HCT116 (cell line): ENCODE measurements around the gene GPR31. TPM values are rescaled to one million over a fixed set of nuclear protein-coding genes. Genes with fewer than 3 reads are reported as not detected.

Experiments used
- ATAC-seq: fragments of 200-7000 bp; cut with Tn5 transposase; 2 replicates; pipeline ENCODE4 v1.9.1; 2020; ENCODE audit warnings: mild to moderate bottlenecking, moderate library complexity
- BruUV-seq: library from RNA; stranded (reverse); fragments of 400-500 nt; replicated peaks from 2 replicates; lab custom pipeline; 2021; lab: Mats Ljungman, UMichigan
- CTCF ChIA-PET: fragments of 300-600 bp; sonication (Branson Sonifier 250); formaldehyde crosslinking; loops from one replicate; lab custom pipeline; 2021; ENCODE audit warnings: antibody characterized with exemption; lab: Charles Lee
- POLR2A ChIA-PET: fragments of 300-600, 350-600 bp; sonication (Branson Sonifier 250); formaldehyde crosslinking; loops from one replicate; lab custom pipeline; 2021; ENCODE audit warnings: antibody characterized with exemption; lab: Charles Lee
- RAD21 ChIA-PET, 2 experiments: fragments of 300-600 bp; sonication (Branson Sonifier 250); formaldehyde crosslinking; loops; one replicate each; lab custom pipeline; 2023; ENCODE audit warnings: low total read pairs in 2 of 2; ENCODE audit not compliant: uncharacterized antibody in 2 of 2, unreplicated experiment in 2 of 2, low non-redundant PET in 1 of 2; lab: Charles Lee
- DNase-seq: peaks from one replicate; pipeline ENCODE4 v3.0.0-alpha.2; 2010; ENCODE audit warnings: low read depth, low spot score
- H2AFZ ChIP-seq: fragments of 200-600 bp; shearing (Covaris generic), sonication (generic); 2 replicates; pipeline ENCODE4 v1.6.1; 2017; ENCODE audit warnings: low read depth, mixed run types, mixed read lengths, antibody characterized with exemption, low read length; ENCODE audit not compliant: poor library complexity, severe bottlenecking
- H3K27ac ChIP-seq: 2 replicates; pipeline ENCODE4 v1.5.1; 2012; ENCODE audit warnings: low read depth, low read length
- H3K27me3 ChIP-seq: fragments of 200-600 bp; sonication (generic); 2 replicates; pipeline ENCODE4 v1.6.1; 2016; ENCODE audit warnings: mixed run types, low read length, mixed read lengths; ENCODE audit not compliant: insufficient read depth
- H3K36me3 ChIP-seq, 2 experiments: fragments of 200-500 bp in 1 of 2; fragments of 200-600 bp in 1 of 2; sonication (Bioruptor generic) in 1 of 2; sonication (generic) in 1 of 2; 2 replicates each; pipeline versions ENCODE4 v1.5.1 to v1.6.1; 2014 to 2016; ENCODE audit warnings: low read length in 2 of 2, inconsistent platforms in 1 of 2, mixed read lengths in 1 of 2, mixed run types in 1 of 2; ENCODE audit not compliant: insufficient read depth in 2 of 2, control insufficient read depth in 1 of 2
- H3K4me1 ChIP-seq, 2 experiments: fragments of 200-600 bp in 1 of 2; sonication (generic) in 1 of 2; 2 replicates each; pipeline versions ENCODE4 v1.5.1 to v1.6.1; 2012 to 2017; ENCODE audit warnings: low read length in 2 of 2, inconsistent platforms in 1 of 2, mild to moderate bottlenecking in 1 of 2, mixed read lengths in 1 of 2, mixed run types in 1 of 2, moderate library complexity in 1 of 2; ENCODE audit not compliant: insufficient read depth in 2 of 2, control insufficient read depth in 1 of 2
- H3K4me2 ChIP-seq: fragments of 200-600 bp; sonication (generic); 2 replicates; pipeline ENCODE4 v1.6.1; 2017; ENCODE audit warnings: mixed run types, low read length, mixed read lengths
- H3K4me3 ChIP-seq, 2 experiments: fragments of 200-600 bp in 1 of 2; sonication (generic) in 1 of 2; replicated peaks in 1 of 2; 2 replicates each; pipeline ENCODE4 v1.5.1; 2011 to 2016; ENCODE audit warnings: low read length in 2 of 2, control low read depth in 1 of 2, low read depth in 1 of 2, mild to moderate bottlenecking in 1 of 2, mixed read lengths in 1 of 2, mixed run types in 1 of 2
- H3K79me2 ChIP-seq: fragments of 200-600 bp; sonication (generic); 2 replicates; pipeline ENCODE4 v1.6.1; 2017; ENCODE audit warnings: mild to moderate bottlenecking, mixed run types, low read length, moderate library complexity, mixed read lengths; ENCODE audit not compliant: insufficient read depth
- H3K9ac ChIP-seq: fragments of 200-600 bp; sonication (generic); 2 replicates; pipeline ENCODE4 v1.6.1; 2016; ENCODE audit warnings: low read length, mixed read lengths
- H3K9me2 ChIP-seq: fragments of 200-600 bp; sonication (generic), shearing (Covaris generic); 2 replicates; pipeline ENCODE4 v1.6.1; 2017; ENCODE audit warnings: mixed run types, mild to moderate bottlenecking, moderate library complexity; ENCODE audit not compliant: insufficient read depth
- H3K9me3 ChIP-seq, 2 experiments: fragments of 200-500 bp in 1 of 2; fragments of 200-600 bp in 1 of 2; sonication (Bioruptor generic) in 1 of 2; sonication (generic) in 1 of 2; 2 replicates each; pipeline ENCODE4 v1.6.1; 2014 to 2017; ENCODE audit warnings: low read length in 2 of 2, mixed read lengths in 2 of 2, inconsistent platforms in 1 of 2, low read depth in 1 of 2, mild to moderate bottlenecking in 1 of 2, mixed run types in 1 of 2, moderate library complexity in 1 of 2; ENCODE audit not compliant: control insufficient read depth in 1 of 2, insufficient read depth in 1 of 2
- H4K20me1 ChIP-seq: fragments of 200-600 bp; sonication (generic), shearing (Covaris generic); 2 replicates; pipeline ENCODE4 v1.6.1; 2017; ENCODE audit warnings: mixed run types, mild to moderate bottlenecking, moderate library complexity; ENCODE audit not compliant: insufficient read depth
- CEBPB ChIP-seq: IDR thresholded peaks from 2 replicates; pipeline ENCODE4 v1.6.1; 2012; ENCODE audit warnings: low read depth
- CTCF ChIP-seq, 3 experiments: fragments of 200-600 bp in 1 of 3; sonication (generic) in 1 of 3; IDR thresholded peaks in 2 of 3; conservative IDR thresholded peaks in 1 of 3; 2 replicates each; pipeline ENCODE4 v1.5.1; 2012 to 2017; ENCODE audit warnings: low read depth in 2 of 3, low read length in 2 of 3, antibody characterized with exemption in 1 of 3, borderline replicate concordance in 1 of 3, control low read depth in 1 of 3, mild to moderate bottlenecking in 1 of 3, mixed read lengths in 1 of 3, mixed run types in 1 of 3, moderate library complexity in 1 of 3; ENCODE audit not compliant: insufficient read depth in 1 of 3
- ELF1 ChIP-seq: IDR thresholded peaks from 2 replicates; pipeline ENCODE4 v1.6.1; 2012; ENCODE audit warnings: low read depth, borderline replicate concordance
- EZH2 ChIP-seq: fragments of 200-600 bp; sonication (generic); IDR thresholded peaks from 2 replicates; pipeline ENCODE4 v1.6.1; 2017; ENCODE audit warnings: antibody characterized with exemption, mixed run types
- POLR2AphosphoS5 ChIP-seq: IDR thresholded peaks from 2 replicates; pipeline ENCODE4 v1.6.1; 2011; ENCODE audit warnings: mild to moderate bottlenecking, low read depth, low read length, moderate library complexity
- SIN3A ChIP-seq: IDR thresholded peaks from 2 replicates; pipeline ENCODE4 v1.6.1; 2012; ENCODE audit warnings: low read depth
- SP1 ChIP-seq: IDR thresholded peaks from 2 replicates; pipeline ENCODE4 v1.6.1; 2012; ENCODE audit warnings: low read depth
- ZBTB33 ChIP-seq: IDR thresholded peaks from 2 replicates; pipeline ENCODE4 v1.6.1; 2011; ENCODE audit warnings: mild to moderate bottlenecking, low read length, moderate library complexity; ENCODE audit not compliant: insufficient replicate concordance; ENCODE audit errors: extremely low read depth
- ZFX ChIP-seq: fragments of 450-650 bp; IDR thresholded peaks from 2 replicates; pipeline ENCODE4 v1.6.1; 2017
- ZNF274 ChIP-seq: fragments of 200-500 bp; sonication (Bioruptor generic); IDR thresholded peaks from 2 replicates; pipeline ENCODE4 v1.6.1; 2014; ENCODE audit warnings: mild to moderate bottlenecking, low read depth, low read length, inconsistent platforms
- intact Hi-C: fragments of 100-400 bp; cut with micrococcal nuclease; formaldehyde crosslinking; loops from 2 replicates; pipeline ENCODE4 v1.10.0; 2022
- total RNA-seq: library from RNA; stranded (reverse); gene quantifications from one replicate; pipeline ENCODE4 v1.2.1, GENCODE V29; 2021; ENCODE audit not compliant: unreplicated experiment

Gene GPR31
- total RNA-seq, 1 experiment from 2014 or later, result not detected

GRCh38 chr6:167140589-167141474 is 16.9 kb downstream of the GPR31 start:
- POLR2A ChIA-PET, result no interaction called here
- Histone ChIP-seq H4K20me1 (no peaks in the 10 kb centered on the region), H3K4me1 (no peaks in the 10 kb centered on the region), H3K79me2 (no peaks in the 10 kb centered on the region), H3K27ac (no peak overlapping the region), H3K4me3 (no peak overlapping the region), H2AFZ (no peak overlapping the region), H3K4me2 (no peak overlapping the region), H3K27me3 (peaks cover 5% of the 10 kb centered on the region; the same call in 1 of the 2 replicates), H3K9ac (no peak overlapping the region), H3K9me2 (no peaks in the 10 kb centered on the region), H3K36me3 (no peaks in the 10 kb centered on the region), H3K9me3 (no peaks in the 10 kb centered on the region)
- BruUV-seq, result no TSS peak
- TF ChIP-seq CTCF (IDR thresholded peaks at IDR 0.05 in 2 of 3, conservative IDR thresholded peaks at IDR 0.05 in 1 of 3; ENCODE audit: borderline replicate concordance in 1 of 3, insufficient read depth in 1 of 3, low read depth in 2 of 3, low read length in 2 of 3) (no peak), ZNF274 (no peak), SP1 (no peak), EZH2 (no peak), ELF1 (no peak), POLR2AphosphoS5 (no peak), ZFX (no peak), CEBPB (no peak), SIN3A (no peak), ZBTB33 (no peak)
- RAD21 ChIA-PET, result interaction anchor here (1.9 to 2.0 kb wide), 2 partner anchors 366 to 367 kb away, joined by 11 to 13 read pairs; no protein-coding TSS in a partner anchor
- CTCF ChIA-PET, result interaction anchor here (1.0 to 2.2 kb wide), 4 partner anchors 128 to 366 kb away, joined by 3 to 28 read pairs (median 4); no protein-coding TSS in a partner anchor
- ATAC-seq (no peak), DNase-seq (no peak)
- intact Hi-C loops, result no loop called here
